Measurements from ENCODE around the gene C1orf232. TPM values are rescaled to one million over a fixed set of nuclear protein-coding genes. Genes with fewer than 3 reads are reported as not detected.

C1orf232 gene
- total RNA-seq, 1 donor, result not detected

- Histone ChIP-seq H3K4me1 (ENCODE audit: insufficient read depth, low read length) (peaks cover 5% of the 10 kb centered on the region), H2AFZ (ENCODE audit: low read length) (no peak overlapping the region), H3K36me3 (ENCODE audit: insufficient read depth, low read length) (no peaks in the 10 kb centered on the region), H3K4me2 (ENCODE audit: insufficient read depth, low read length) (peak overlapping the region; percentile 68), H4K20me1 (ENCODE audit: insufficient read depth, low read length) (no peaks in the 10 kb centered on the region), H3K79me2 (ENCODE audit: insufficient read depth, low read length) (peaks cover 4% of the 10 kb centered on the region), H3K9me3 (ENCODE audit: low read depth, low read length) (no peaks in the 10 kb centered on the region), H3K27me3 (ENCODE audit: insufficient read depth, low read length) (peaks cover 16% of the 10 kb centered on the region), H3K4me3 (ENCODE audit: insufficient read depth, low read length) (no peak overlapping the region), H3K27ac (ENCODE audit: low read depth, low read length) (no peak overlapping the region)
- peak; percentile 78 for DNase-seq (ENCODE audit: insufficient read length, low spot score, missing footprints)
- no peak for TF ChIP-seq CTCF (IDR thresholded peaks at IDR 0.05; ENCODE audit: extremely low read depth, low read depth, low read length)
Observed at GRCh38 chr1:26164861-26165842, 3.6 kb downstream of the C1orf232 start.

- Histone ChIP-seq H2AFZ (ENCODE audit: low read length) (peak overlapping the region; percentile 47), H3K4me1 (ENCODE audit: insufficient read depth, low read length) (peaks cover 4% of the 10 kb centered on the region), H3K79me2 (ENCODE audit: insufficient read depth, low read length) (no peaks in the 10 kb centered on the region), H3K27me3 (ENCODE audit: insufficient read depth, low read length) (peaks cover 16% of the 10 kb centered on the region), H3K4me3 (ENCODE audit: insufficient read depth, low read length) (peak overlapping the region; percentile 60), H4K20me1 (ENCODE audit: insufficient read depth, low read length) (no peaks in the 10 kb centered on the region), H3K9me3 (ENCODE audit: low read depth, low read length) (no peaks in the 10 kb centered on the region), H3K36me3 (ENCODE audit: insufficient read depth, low read length) (no peaks in the 10 kb centered on the region), H3K27ac (ENCODE audit: low read depth, low read length) (no peak overlapping the region), H3K4me2 (ENCODE audit: insufficient read depth, low read length) (peak overlapping the region; percentile 68)
- peak; percentile 34 for TF ChIP-seq CTCF (IDR thresholded peaks at IDR 0.05; ENCODE audit: extremely low read depth, low read depth, low read length)
- DNase-seq (ENCODE audit: insufficient read length, low spot score, missing footprints), result peak; percentile 96
Observed at GRCh38 chr1:26164036-26164860, 4.5 kb downstream of the C1orf232 start.

- H3K4me2 ChIP-seq (ENCODE audit: insufficient read depth, low read length), result peak overlapping the region; percentile 68
- H3K27ac ChIP-seq (ENCODE audit: low read depth, low read length), result no peak overlapping the region
- TF ChIP-seq CTCF (IDR thresholded peaks at IDR 0.05; ENCODE audit: extremely low read depth, low read depth, low read length), result no peak
- no peak overlapping the region for H3K4me3 ChIP-seq (ENCODE audit: insufficient read depth, low read length)
- H3K9me3 ChIP-seq (ENCODE audit: low read depth, low read length), result no peaks in the 10 kb centered on the region
- no peaks in the 10 kb centered on the region for H4K20me1 ChIP-seq (ENCODE audit: insufficient read depth, low read length)
- no peaks in the 10 kb centered on the region for H3K79me2 ChIP-seq (ENCODE audit: insufficient read depth, low read length)
- H2AFZ ChIP-seq (ENCODE audit: low read length), result no peak overlapping the region
- peaks cover 16% of the 10 kb centered on the region for H3K27me3 ChIP-seq (ENCODE audit: insufficient read depth, low read length)
- H3K4me1 ChIP-seq (ENCODE audit: insufficient read depth, low read length), result peaks cover 4% of the 10 kb centered on the region
- no peaks in the 10 kb centered on the region for H3K36me3 ChIP-seq (ENCODE audit: insufficient read depth, low read length)
- peak; percentile 34 for DNase-seq (ENCODE audit: insufficient read length, low spot score, missing footprints)
Observed at GRCh38 chr1:26163684-26164035, 5.1 kb downstream of the C1orf232 start.
